Measurements from ENCODE around the gene SORCS2. TPM values are rescaled to one million over a fixed set of nuclear protein-coding genes. Genes with fewer than 3 reads are reported as not detected.

The SORCS2 gene
- total RNA-seq, 2 donors from 2014 or later: 0.68 to 0.92 TPM

- DNase-seq (ENCODE audit: low spot score): no peak
- no peak for TF ChIP-seq CTCF (IDR thresholded peaks at IDR 0.05)
- Histone ChIP-seq H3K4me1 (ENCODE audit: control insufficient read depth in 1 of 2, low read depth in 2 of 2) (peaks cover 0 to 7% of the 10 kb centered on the region in 2 donors), H3K27ac (no peak overlapping the region), H3K27me3 (replicated peaks; ENCODE audit: insufficient read depth) (no peaks in the 10 kb centered on the region), H3K9me3 (no peaks in the 10 kb centered on the region), H3K4me3 (no peak overlapping the region), H3K36me3 (no peaks in the 10 kb centered on the region)
- no peak for ATAC-seq (ENCODE audit: insufficient number of reproducible peaks, low FRiP score, low read depth)
Observed at GRCh38 chr4:7750523-7750922, 558.2 kb downstream of the SORCS2 start.

DNA sequence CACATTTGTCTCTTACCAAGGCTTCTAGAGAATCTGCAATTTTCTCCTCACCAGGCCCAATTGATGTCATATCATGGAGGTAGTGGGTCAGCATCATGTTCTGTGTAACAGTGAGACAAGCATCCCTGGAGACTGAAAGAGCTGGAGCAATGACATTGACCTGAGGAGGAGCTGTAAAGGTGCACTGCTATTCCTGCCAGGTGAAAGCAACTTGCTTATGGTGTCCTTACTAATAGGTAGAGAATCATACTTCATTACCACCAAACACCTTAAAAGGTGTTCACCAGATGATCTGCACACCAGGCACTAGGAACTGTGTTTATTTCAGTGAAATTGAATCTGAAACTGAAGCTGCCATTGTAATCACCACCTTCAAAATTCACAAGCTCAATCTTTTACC, 558.6 kb downstream of the SORCS2 start:
- ATAC-seq (ENCODE audit: insufficient number of reproducible peaks, low FRiP score, low read depth) (no peak), DNase-seq (ENCODE audit: low spot score) (no peak)
- Histone ChIP-seq H3K4me1 (ENCODE audit: control insufficient read depth in 1 of 2, low read depth in 2 of 2) (peaks cover 0 to 7% of the 10 kb centered on the region in 2 donors), H3K4me3 (no peak overlapping the region), H3K27ac (no peak overlapping the region), H3K36me3 (no peaks in the 10 kb centered on the region), H3K9me3 (no peaks in the 10 kb centered on the region), H3K27me3 (replicated peaks; ENCODE audit: insufficient read depth) (no peaks in the 10 kb centered on the region)
- no peak for TF ChIP-seq CTCF (IDR thresholded peaks at IDR 0.05)

- Histone ChIP-seq H3K4me1 (ENCODE audit: control insufficient read depth in 1 of 2, low read depth in 2 of 2) (peaks cover 0 to 7% of the 10 kb centered on the region in 2 donors), H3K9me3 (no peaks in the 10 kb centered on the region), H3K27ac (no peak overlapping the region), H3K36me3 (no peaks in the 10 kb centered on the region), H3K27me3 (replicated peaks; ENCODE audit: insufficient read depth) (no peaks in the 10 kb centered on the region), H3K4me3 (no peak overlapping the region)
- no peak for TF ChIP-seq CTCF (IDR thresholded peaks at IDR 0.05)
- ATAC-seq (ENCODE audit: insufficient number of reproducible peaks, low FRiP score, low read depth) (no peak), DNase-seq (ENCODE audit: low spot score) (no peak)
Observed at GRCh38 chr4:7752649-7753048, 560.3 kb downstream of the SORCS2 start.

DNA sequence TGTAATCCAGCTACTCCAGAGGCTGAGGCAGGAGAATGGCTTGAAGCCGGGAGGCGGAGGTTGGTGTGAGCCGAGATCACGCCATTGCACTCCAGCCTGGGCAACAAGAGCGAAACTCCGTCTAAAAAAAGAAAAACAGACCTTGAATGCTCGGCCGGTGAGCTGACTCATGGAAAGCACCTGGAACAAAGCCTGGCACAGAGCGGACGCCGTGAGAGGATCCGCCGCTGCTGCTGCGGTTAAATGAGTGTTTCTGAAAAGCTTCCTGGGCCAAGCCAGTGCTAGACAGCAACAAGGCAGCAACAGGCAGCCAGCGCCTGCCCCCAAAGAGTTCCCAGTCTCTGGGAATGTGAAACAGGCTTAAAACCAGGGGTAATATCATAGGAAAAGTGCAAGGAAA, 560.9 kb downstream of the SORCS2 start:
- Histone ChIP-seq H3K4me1 (ENCODE audit: control insufficient read depth in 1 of 2, low read depth in 2 of 2) (peaks cover 0 to 7% of the 10 kb centered on the region in 2 donors), H3K36me3 (no peaks in the 10 kb centered on the region), H3K27me3 (replicated peaks; ENCODE audit: insufficient read depth) (no peaks in the 10 kb centered on the region), H3K4me3 (no peak overlapping the region), H3K27ac (no peak overlapping the region), H3K9me3 (no peaks in the 10 kb centered on the region)
- ATAC-seq (ENCODE audit: insufficient number of reproducible peaks, low FRiP score, low read depth) (no peak), DNase-seq (ENCODE audit: low spot score) (no peak)
- no peak for TF ChIP-seq CTCF (IDR thresholded peaks at IDR 0.05)

GRCh38 chr4:7753931-7754465, 561.7 kb downstream of the SORCS2 start:
- no peaks in the 10 kb centered on the region for H3K9me3 ChIP-seq
- TF ChIP-seq CTCF (IDR thresholded peaks at IDR 0.05): no peak
- H3K36me3 ChIP-seq: no peaks in the 10 kb centered on the region
- DNase-seq (ENCODE audit: low spot score) (no peak), ATAC-seq (ENCODE audit: insufficient number of reproducible peaks, low FRiP score, low read depth) (no peak)
- peaks cover 0 to 7% of the 10 kb centered on the region in 2 donors for H3K4me1 ChIP-seq (ENCODE audit: control insufficient read depth in 1 of 2, low read depth in 2 of 2)
- no peaks in the 10 kb centered on the region for H3K27me3 ChIP-seq (replicated peaks; ENCODE audit: insufficient read depth)
- no peak overlapping the region for H3K27ac ChIP-seq
- H3K4me3 ChIP-seq: no peak overlapping the region
